ENCODE measurements around the gene FUOM. TPM values are rescaled to one million over a fixed set of nuclear protein-coding genes. Genes with fewer than 3 reads are reported as not detected.

Gene FUOM
- total and polyA plus RNA-seq, 10 of the 15 experiments (the other 5 are each of a cell fraction or from before 2014, with no cell fraction given) = 1.8 to 41.7 (median 25.6) TPM

DNA sequence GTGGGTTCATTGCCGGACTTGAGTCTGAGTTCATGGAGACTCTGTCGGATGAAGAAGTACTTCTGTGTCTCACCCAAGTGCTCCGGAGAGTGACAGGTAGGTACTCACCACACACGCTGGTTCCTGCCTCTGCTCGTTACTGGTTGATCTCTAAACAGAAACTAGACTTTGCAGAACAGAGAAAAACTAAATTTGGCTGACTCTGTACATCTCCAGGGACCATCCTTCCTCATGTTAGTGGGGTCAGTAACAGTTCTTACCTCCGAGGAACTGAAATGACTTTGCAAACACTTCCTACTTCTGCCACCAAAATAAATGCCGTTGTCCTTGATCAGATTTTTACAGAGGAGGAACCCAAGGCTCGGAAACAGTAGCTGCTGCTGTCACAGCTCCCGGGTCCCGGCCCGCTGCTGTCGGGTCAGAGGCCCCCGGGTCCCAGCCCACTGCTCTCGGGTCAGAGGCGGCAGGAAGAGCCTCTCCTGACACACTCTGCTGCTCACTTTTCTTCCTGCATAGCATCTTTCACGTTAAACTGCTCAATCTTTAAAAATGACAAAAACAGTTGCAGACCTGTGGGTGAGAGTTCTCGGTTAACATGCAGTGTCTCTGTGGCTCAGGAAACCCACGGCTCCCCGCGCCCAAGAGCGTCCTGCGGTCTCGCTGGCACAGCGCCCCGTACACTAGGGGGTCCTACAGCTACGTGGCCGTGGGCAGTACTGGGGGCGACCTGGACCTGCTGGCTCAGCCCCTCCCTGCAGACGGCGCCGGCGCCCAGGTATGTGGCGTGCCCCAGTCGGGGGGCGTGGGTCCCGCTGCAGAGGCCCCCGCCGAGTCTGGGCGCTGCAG is 31.4 kb upstream of the FUOM start (continued):
- TF ChIP-seq CBX3 (IDR thresholded peaks at IDR 0.05; ENCODE audit: borderline replicate concordance, low read depth) (no peak), EED (IDR thresholded peaks at IDR 0.05; ENCODE audit: low read depth) (peak; percentile 85), MTA3 (IDR thresholded peaks at IDR 0.05; ENCODE audit: borderline replicate concordance, low read length) (no peak), SP1 (IDR thresholded peaks at IDR 0.05; ENCODE audit: low read depth, low read length) (peak; percentile 68), ZNF207 (IDR thresholded peaks at IDR 0.05; ENCODE audit: borderline replicate concordance) (no peak), SREBF1 (IDR thresholded peaks at IDR 0.05; ENCODE audit: low read length) (no peak), ZZZ3 (IDR thresholded peaks at IDR 0.05; ENCODE audit: control insufficient read depth, insufficient read length, low read depth) (no peak), MEF2B (IDR thresholded peaks at IDR 0.05; ENCODE audit: partially characterized antibody, poor library complexity, severe bottlenecking) (peak; percentile 99), BHLHE40 (IDR thresholded peaks at IDR 0.05; ENCODE audit: borderline replicate concordance in 1 of 2, low read depth in 2 of 2, low read length in 1 of 2) (peak; percentile 50 to 61; a peak in 3 of 4 replicates), TCF7 (IDR thresholded peaks at IDR 0.05; ENCODE audit: borderline replicate concordance) (no peak)
- TF ChIP-seq, protein P1, sequence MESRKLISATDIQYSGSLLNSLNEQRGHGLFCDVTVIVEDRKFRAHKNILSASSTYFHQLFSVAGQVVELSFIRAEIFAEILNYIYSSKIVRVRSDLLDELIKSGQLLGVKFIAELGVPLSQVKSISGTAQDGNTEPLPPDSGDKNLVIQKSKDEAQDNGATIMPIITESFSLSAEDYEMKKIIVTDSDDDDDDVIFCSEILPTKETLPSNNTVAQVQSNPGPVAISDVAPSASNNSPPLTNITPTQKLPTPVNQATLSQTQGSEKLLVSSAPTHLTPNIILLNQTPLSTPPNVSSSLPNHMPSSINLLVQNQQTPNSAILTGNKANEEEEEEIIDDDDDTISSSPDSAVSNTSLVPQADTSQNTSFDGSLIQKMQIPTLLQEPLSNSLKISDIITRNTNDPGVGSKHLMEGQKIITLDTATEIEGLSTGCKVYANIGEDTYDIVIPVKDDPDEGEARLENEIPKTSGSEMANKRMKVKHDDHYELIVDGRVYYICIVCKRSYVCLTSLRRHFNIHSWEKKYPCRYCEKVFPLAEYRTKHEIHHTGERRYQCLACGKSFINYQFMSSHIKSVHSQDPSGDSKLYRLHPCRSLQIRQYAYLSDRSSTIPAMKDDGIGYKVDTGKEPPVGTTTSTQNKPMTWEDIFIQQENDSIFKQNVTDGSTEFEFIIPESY (IDR thresholded peaks at IDR 0.05) = no peak
- TF ChIP-seq, protein P2, sequence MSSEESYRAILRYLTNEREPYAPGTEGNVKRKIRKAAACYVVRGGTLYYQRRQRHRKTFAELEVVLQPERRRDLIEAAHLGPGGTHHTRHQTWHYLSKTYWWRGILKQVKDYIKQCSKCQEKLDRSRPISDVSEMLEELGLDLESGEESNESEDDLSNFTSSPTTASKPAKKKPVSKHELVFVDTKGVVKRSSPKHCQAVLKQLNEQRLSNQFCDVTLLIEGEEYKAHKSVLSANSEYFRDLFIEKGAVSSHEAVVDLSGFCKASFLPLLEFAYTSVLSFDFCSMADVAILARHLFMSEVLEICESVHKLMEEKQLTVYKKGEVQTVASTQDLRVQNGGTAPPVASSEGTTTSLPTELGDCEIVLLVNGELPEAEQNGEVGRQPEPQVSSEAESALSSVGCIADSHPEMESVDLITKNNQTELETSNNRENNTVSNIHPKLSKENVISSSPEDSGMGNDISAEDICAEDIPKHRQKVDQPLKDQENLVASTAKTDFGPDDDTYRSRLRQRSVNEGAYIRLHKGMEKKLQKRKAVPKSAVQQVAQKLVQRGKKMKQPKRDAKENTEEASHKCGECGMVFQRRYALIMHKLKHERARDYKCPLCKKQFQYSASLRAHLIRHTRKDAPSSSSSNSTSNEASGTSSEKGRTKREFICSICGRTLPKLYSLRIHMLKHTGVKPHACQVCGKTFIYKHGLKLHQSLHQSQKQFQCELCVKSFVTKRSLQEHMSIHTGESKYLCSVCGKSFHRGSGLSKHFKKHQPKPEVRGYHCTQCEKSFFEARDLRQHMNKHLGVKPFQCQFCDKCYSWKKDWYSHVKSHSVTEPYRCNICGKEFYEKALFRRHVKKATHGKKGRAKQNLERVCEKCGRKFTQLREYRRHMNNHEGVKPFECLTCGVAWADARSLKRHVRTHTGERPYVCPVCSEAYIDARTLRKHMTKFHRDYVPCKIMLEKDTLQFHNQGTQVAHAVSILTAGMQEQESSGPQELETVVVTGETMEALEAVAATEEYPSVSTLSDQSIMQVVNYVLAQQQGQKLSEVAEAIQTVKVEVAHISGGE (CRISPR knock-in tag; IDR thresholded peaks at IDR 0.05) = no peak
- TF ChIP-seq, protein P3, sequence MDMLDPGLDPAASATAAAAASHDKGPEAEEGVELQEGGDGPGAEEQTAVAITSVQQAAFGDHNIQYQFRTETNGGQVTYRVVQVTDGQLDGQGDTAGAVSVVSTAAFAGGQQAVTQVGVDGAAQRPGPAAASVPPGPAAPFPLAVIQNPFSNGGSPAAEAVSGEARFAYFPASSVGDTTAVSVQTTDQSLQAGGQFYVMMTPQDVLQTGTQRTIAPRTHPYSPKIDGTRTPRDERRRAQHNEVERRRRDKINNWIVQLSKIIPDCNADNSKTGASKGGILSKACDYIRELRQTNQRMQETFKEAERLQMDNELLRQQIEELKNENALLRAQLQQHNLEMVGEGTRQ (IDR thresholded peaks at IDR 0.05; ENCODE audit: borderline replicate concordance, low read depth, low read length) = no peak
- TF ChIP-seq, protein P4, sequence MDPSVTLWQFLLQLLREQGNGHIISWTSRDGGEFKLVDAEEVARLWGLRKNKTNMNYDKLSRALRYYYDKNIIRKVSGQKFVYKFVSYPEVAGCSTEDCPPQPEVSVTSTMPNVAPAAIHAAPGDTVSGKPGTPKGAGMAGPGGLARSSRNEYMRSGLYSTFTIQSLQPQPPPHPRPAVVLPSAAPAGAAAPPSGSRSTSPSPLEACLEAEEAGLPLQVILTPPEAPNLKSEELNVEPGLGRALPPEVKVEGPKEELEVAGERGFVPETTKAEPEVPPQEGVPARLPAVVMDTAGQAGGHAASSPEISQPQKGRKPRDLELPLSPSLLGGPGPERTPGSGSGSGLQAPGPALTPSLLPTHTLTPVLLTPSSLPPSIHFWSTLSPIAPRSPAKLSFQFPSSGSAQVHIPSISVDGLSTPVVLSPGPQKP (IDR thresholded peaks at IDR 0.05; ENCODE audit: low read depth, low read length) = no peak
- TF ChIP-seq, protein P5, sequence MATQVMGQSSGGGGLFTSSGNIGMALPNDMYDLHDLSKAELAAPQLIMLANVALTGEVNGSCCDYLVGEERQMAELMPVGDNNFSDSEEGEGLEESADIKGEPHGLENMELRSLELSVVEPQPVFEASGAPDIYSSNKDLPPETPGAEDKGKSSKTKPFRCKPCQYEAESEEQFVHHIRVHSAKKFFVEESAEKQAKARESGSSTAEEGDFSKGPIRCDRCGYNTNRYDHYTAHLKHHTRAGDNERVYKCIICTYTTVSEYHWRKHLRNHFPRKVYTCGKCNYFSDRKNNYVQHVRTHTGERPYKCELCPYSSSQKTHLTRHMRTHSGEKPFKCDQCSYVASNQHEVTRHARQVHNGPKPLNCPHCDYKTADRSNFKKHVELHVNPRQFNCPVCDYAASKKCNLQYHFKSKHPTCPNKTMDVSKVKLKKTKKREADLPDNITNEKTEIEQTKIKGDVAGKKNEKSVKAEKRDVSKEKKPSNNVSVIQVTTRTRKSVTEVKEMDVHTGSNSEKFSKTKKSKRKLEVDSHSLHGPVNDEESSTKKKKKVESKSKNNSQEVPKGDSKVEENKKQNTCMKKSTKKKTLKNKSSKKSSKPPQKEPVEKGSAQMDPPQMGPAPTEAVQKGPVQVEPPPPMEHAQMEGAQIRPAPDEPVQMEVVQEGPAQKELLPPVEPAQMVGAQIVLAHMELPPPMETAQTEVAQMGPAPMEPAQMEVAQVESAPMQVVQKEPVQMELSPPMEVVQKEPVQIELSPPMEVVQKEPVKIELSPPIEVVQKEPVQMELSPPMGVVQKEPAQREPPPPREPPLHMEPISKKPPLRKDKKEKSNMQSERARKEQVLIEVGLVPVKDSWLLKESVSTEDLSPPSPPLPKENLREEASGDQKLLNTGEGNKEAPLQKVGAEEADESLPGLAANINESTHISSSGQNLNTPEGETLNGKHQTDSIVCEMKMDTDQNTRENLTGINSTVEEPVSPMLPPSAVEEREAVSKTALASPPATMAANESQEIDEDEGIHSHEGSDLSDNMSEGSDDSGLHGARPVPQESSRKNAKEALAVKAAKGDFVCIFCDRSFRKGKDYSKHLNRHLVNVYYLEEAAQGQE (IDR thresholded peaks at IDR 0.05; ENCODE audit: low read depth, low read length) = no peak; the same call in 1 of the 2 replicates
